GM21576 (cell line): ENCODE data around the gene LY86.
"Not testable (repeated sequence)": the region's sequence is repeated elsewhere in the genome, so short reads cannot be mapped to it uniquely, and the experiment has no call there.

Experiments
- ATAC-seq: cut with Tn5 transposase; IDR thresholded peaks from one replicate; pipeline ENCODE4 v1.9.1; 2021; ENCODE audit warnings: mild to moderate bottlenecking, moderate library complexity; ENCODE audit not compliant: unreplicated experiment

The LY86 gene

DNA sequence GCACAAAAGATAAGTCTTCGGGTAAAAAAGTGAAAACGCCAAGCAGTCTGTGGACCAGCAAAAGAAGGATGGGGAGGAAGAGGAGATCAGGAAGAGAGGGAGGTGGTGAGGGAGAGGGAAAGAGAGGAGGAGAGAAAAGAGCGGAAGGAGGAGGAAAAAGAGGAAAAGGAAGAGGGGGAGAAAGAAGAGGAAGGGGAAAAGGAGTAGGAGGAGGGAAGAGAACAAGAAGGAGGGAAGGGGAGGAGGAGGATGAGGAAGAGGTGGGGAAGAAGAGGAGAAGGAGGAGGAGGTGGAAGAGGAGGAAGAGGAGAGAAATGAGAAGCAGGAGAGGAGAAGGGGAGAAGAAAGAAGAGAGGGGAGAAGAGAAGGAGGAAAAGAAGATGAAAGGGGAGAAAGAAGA, 6.5 kb downstream of the LY86 start:
- no peak for ATAC-seq

DNA sequence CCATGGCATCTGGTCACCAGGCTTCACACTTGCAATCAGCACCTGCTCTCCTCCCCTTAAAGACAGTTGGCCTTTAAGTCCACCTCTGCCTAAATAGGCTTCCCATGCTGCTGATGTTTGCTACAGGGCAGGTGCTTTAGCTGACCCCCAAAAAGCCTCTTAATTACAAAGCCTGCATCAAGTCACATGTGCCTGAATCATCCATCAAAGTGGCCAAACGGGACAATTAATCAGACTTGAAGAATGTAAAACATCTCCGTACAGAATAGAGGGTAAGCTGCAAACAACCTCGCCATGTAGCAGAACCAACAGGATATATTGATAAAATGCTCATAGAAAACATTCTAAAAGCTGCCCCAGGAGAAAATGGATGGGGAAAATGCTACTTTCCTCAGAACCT, 7.4 kb downstream of the LY86 start:
- no peak for ATAC-seq

DNA sequence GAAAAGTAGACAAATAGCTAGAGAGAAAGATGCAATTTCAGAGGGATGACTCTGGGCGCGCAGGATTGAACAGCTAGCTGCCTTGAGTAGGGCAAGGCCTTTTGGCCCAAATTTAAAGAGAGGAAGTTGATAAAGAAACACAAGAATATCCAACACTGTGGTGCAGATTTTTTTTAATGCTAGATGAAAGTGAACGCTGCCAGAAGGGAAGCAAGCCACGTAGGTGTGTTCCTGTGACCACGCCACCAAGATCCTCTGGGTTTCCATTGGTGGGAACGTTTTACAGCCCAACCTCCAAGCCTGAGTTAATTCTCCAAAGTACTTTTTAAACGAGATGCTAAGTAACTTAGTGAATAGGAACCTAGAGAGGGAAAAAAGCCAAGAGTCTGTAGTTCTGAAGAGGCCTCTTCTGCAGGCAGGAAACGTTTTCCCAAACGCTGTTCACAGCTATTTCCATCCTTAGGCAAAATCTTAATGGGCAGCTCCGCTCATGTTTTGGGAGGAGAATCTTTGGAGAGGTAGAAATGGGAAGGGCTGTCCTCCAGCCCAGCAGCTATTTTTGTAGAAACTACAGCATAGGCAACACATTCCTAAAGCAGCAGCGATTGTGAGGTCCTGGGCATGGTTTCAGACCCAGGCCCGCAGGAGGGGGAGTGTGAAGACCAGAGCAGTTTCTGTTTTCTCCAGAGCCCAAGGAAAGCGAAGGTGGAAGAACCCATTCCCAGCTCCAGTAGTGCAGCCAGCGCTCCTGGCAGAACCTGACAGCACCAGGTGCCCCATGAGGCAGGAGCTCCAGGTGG, 8.2 kb downstream of the LY86 start:
- ATAC-seq = no peak

DNA sequence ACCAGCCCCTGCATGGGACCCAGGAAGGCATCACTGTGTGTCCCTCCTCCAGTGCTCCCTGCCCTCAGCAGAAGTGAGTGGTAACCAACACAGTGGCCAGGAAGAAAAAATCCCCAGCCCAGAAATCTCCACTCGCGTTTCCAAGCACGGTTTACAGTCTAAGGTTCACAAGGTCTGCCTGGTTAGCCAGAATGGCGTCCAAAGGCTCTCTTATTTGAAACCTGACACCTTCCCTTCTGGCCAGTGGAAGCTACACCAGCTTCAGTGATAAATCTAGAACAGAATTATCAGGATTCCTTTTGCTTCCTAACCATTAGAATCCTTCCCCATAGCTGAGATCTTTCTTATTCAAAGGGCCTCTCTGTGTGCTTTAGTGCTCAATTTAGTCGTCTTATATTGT, 9.2 kb downstream of the LY86 start:
- no peak for ATAC-seq

DNA sequence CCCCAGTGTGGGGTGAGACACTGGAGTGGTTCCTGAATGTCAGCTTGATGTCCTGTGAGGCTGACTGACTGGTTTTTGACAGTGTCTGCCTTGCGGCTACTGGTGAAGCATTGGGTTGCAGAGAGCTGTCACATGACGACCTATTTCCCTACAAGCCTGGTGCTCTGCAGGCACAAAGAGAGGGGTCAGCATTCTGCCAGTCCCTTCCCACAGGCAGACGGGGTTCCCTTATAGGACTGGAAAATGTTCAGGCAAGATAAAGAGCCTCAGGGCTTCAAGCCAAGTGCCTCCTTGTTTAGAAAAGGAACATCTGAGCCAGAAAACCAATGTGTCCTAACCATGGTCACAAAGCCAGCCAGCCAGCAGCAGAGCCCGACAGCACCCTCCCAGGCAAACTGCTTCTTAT, 11.0 kb downstream of the LY86 start:
- ATAC-seq = no peak

DNA sequence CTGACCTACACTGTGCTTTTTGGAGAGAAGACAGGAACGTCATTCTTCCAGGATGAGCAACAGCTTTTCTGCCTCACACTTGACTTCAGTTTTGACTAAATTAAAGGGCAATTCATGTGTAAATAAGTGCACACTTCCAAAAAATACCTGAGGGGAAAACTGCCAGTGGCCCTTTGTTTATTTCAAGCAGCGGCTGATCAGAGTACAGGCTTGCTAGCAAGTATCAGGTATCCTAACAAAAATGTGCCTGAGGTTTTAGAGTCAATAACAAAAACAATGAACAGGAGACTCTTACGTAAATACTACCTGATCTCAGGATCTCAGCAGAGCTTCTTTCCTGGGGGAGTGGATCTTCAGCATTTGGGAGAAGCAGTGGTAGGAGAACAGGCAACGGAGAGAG, 12.4 kb downstream of the LY86 start:
- ATAC-seq = no peak

DNA sequence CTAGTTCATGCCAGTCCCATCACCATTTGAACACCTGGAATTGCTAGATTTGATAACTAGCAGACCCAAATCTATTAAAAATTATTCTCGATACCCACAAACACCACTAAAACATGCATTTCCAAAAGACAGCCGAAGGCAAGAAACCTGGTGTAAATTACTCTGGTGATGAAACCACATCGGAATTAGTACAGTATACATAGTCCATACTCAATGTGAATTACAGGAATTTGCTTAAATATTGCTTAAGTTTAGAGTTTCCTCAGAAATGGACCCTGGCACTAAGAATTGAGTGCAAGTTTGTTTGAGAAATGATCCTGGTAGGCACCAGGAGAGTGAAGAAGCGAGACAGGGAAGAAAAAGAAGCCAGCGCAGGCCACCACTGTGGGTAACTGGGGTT, 13.7 kb downstream of the LY86 start:
- ATAC-seq = no peak

DNA sequence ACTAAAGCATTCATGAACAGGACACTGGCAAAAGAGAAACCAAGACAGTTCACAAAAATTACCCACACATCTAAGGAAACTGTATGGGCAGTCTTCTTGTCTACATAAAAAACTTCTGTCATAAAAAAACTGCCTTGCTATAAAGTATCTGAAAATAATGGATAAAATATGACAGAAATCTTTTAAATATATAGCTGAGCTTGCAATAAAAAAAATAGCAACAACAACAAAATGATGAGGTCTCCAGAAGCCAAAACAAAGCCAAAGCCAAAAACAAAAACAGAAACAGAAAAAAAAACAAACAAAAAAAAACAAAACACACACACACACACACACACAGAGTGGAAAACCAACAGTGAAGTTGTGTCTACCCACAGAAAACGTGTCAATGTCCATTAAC, 14.8 kb downstream of the LY86 start:
- no peak for ATAC-seq

DNA sequence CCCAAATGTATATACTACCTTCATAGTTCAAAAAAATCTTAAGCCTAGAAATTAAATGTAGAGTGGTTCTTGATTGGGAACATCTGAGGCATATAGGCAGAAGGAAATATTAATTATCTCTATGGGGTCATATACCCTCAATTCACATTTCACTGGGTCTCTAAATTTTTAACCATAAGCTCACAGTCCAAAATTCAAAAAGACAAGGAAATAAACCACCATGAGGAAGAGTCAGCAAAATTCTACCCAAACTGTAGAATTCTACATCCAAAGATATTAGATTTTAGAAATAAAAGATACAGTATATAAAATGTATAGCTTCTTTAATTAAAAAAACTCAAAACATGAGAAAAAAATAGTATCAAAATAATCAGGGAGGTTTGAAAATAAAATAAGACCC, 15.5 kb downstream of the LY86 start:
- no peak for ATAC-seq

DNA sequence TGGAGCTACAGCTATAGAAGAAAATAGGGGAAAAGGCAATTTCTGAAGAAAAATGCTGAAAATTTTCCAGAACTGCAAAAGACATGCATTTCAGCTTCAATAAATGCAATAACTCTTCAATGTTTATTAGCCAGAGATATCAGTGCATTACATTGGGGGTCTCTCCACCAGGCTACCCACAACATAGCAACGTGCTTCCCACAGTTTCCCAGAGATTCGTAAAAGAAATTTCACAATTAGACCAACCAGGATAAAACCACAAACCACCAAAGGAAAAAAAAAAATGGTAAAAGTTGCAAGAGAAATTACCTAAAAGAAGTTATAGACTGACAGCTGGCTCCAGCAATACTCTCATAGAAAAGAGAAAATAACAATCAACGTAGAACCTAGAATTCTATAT, 16.0 kb downstream of the LY86 start:
- ATAC-seq = no peak

DNA sequence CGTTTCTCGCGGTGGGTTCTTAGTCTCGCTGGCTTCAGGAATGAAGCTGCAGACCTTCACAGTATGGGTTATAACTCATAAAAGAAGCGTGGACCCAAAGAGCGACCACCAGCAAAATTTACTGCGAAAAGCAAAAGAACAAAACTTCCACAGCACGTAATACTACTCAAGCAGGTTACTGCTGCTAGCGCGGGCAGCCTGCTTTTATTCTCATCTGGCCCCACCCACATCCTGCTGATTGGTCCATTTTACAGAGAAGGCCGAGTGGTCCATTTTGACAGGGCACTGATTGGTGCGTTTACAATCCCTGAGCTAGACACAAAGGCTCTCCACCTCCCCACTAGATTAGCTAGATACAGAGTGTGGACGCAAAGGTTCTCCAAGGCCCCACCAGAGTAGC, 17.4 kb downstream of the LY86 start:
- no peak for ATAC-seq

DNA sequence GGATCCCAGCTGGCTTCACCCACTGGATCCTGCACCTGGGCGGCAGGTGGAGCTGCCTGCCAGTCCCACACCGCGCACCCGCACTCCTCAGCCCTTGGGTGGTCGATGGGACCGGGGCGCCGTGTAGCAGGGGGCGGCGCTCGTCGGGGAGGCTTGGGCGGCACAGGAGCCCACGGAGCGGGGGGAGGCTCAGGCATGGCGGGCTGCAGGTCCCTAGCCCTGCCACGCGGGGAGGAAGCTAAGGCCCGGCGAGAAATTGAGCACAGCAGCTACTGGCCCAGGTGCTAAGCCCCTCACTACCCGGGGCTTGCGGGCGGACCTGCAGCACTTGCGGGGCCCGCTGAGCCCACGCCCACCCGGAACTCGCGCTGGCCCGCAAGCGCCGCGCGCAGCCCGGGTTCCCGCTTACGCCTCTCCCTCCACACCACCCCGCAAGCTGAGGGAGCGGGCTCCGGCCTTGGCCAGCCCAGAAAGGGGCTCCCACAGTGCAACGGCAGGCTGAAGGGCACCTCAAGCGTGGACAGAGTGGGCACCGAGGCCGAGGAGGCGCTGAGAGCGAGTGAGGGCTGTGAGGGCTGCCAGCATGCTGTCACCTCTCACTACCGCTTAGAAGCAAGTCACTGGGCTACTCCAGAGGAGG, 18.0 kb downstream of the LY86 start:
- not testable (repeated sequence) for ATAC-seq

DNA sequence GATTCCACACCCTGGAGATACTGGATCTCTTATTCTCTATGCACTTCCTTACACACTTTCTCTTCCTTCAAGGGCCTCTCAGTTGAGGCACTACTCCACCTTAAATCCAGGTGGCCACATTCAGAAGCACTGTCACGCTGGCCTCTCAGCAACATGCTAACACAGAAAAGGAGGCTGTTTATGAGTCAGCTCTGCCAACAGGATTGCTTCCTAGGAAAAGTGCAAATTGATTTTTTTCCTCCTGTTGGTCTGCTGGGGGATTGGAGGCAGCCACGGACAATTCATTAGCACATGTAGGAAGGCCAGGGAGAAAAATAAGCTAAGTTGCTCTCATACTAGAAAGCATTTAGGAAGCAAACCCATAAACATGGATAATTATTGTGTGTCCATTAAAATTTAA, 20.9 kb downstream of the LY86 start:
- ATAC-seq = no peak

DNA sequence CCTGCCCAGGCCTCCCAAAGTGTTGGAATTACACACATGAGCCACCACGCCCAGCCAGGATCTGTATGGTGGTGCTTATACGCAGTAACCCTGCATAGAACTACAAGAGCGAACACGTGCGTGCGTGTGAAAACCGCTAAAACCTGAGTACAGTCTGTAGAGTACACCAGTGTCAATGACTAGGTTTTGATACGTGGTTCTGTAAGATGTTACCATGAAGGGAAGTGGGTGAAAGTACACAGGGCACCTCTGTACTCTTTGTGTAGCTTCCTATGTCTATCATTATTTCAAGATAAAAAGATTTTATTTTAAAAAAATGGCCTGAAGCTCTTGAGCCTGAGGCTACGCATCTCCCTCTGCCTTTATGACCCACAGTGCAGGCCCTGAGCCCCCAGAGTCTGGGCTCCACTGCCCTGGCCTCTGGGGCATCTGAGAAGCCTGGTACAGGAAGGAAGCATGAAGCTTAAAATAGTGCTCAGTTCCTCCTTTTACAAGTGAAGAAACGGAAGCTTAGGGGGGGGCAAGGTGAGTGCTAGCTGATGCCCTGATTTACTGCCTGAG, 21.6 kb downstream of the LY86 start:
- ATAC-seq = peak; percentile 93

DNA sequence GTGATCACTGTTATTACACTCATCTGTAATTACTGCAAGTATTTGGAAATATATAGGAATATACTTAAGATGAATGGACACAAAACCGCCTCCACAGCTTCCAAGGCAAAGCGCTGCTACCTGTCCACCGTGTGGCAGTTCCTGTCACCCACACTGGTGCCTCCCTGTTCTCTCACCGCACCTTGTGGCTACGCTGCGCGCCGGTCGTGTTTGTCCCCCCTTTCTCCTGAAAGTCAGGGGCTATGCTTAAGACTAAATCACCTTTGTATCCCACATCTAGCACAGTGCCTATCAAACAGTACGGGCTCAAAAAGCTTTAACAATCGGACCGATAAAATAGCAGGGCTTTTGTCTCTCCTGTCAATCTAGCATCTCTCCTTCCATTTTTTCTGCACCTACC, 23.0 kb downstream of the LY86 start:
- ATAC-seq = no peak

DNA sequence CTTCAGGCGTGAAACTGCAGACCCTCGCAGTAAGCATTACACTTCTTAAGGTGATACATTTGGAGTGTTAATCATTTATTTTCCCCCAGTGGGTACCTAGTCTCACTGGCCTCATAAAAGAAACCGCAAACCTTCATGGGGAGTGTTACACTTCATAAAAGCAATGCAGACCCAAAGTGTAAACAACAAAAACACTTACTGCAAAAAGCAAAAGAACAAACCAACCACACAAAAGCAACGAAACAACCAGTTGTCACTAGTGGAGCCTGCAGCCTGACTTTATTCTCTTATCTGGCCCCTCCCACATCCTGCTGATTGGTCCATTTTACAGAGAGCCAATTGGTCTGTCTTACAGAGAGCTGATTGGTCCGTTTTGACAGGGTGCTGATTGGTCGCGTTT, 23.8 kb downstream of the LY86 start:
- no peak for ATAC-seq

DNA sequence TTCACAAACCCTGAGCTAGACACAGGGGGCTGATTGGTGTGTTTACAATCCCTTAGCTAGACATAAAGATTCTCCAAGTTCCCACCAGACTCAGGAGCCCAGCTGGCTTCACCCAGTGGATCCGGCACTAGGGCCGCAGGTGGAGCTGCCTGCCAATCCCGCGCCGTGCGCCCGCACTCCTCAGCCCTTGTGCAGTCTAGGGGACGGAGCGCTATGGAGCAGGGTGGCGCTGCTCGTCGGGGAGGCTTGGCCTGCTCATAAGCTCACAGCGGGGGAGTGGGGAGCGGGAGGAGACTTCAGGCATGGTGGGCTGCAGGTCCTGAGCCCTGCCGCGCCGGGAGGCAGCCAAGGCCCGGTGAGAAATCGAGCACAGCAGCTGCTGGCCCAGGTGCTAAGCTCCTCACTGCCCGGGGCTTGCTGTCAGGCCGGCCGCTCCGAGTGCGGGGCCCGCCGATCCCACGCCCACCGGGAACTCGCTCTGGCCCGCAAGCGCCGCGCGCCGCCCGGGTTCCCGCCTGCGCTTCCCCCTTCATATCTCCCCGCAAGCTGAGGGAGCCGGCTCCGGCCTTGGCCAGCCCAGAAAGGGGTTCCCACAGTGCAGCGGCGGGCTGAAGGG, 24.7 kb downstream of the LY86 start:
- ATAC-seq = not testable (repeated sequence)

DNA sequence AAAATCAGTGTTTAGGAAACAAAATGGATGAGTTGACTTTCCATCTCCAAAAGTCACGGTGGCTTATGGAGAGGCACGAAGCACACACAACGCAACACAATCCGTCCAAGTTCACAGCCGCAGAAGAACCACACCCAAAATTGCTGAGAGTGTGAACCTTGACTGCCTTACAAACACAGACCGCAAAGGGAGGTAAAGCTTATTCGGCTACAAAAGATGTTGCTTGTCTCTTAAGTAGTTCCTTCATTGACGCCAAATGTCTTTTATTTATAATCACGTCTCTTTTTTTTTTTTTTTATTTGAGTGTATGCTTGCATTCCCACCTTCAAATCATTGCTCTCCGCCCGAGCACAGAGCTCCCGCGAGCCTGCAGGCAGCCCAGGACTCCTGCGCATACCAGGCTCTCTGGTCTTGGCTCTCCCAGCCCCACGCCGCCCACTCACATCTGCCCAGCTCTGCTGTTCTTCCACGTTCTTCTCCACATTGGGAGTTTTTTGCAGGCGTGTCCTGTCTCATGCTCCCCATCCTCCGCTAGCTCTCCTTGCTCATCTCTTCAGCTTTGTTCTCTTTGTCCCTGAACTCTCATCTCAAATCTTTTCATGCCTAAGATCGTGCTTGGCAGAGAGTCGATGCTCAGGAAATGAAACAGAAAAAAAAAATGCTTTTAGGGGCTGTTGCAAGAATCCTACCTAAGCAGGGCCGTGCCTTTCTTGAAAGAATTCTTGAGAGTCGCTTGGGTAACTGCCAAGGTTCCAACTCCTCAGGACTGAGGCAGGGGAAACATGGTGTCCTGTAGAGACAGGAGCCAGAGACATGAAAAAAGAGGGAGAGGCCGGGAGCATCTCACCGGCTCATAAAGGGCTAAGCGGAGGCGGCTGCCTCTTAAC, 25.8 kb downstream of the LY86 start:
- no peak for ATAC-seq

DNA sequence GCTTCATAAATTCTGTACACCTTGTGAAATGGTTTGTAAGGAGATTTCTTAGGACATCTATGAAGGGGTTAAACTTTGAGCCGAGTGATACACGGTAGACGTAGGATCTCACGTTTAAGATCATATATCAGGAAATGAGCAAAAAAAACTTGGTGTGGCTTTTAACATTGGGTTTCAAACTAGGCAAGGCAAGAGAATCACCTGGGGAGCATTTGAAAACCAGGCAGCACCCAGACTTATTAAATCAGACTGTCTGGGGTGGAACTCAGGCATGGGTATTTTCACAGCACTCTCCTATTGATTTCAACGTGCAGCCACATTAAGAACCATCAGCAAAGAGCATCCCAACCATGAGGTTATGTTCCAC, 26.4 kb downstream of the LY86 start:
- no peak for ATAC-seq

DNA sequence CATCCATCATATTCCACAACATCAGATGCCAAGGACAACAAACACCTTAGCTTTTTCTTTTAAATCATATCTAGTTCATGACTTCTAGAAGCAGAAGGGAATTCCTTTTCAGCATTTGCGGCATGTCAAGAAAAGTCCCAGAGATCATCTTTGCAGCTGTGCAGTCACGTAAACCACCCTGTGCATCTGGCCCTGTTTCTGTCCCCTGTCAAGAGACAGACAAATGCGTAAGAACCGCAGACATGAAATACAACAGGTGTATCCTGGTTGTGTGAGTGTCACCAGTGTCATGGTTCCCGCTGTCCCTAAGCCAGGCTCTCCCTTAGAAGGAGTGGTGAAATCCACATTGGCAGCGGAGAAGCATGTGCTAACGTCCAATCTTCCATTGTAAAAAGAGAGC, 28.1 kb downstream of the LY86 start:
- no peak for ATAC-seq
